ENCODE results near the gene ATF6.

The ATF6 gene

DNA sequence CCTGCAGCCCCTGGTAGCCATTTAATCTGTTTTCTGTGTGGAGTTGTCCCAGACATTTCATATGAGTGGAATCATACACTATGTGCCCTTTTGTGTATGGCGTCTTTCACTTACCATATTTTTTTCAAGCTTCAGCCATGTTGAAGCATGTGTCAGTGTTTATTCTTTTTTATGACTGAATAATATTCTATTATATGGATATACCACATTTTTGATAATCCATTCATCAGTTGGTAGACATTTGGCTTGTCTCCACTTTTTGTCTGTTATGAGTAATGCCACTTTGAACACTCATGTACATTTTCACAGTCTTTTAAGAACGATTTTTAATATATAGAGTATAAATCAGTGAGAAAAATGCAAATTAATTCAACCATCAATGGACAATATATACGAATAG is 44.7 kb downstream of the ATF6 start:
- ChIA-PET POLR2A (no interaction called here), CTCF (no interaction called here)
- no peak for DNase-seq (ENCODE audit: extremely low spot score)
- TF ChIP-seq TARDBP (IDR thresholded peaks at IDR 0.05) (no peak), FOXM1 (IDR thresholded peaks at IDR 0.05; ENCODE audit: borderline replicate concordance) (no peak), L3MBTL2 (conservative IDR thresholded peaks at IDR 0.05) (no peak), BHLHE40 (IDR thresholded peaks at IDR 0.05; ENCODE audit: borderline replicate concordance) (no peak), ZNF384 (IDR thresholded peaks at IDR 0.05) (no peak), HDGF (IDR thresholded peaks at IDR 0.05; ENCODE audit: borderline replicate concordance) (no peak), LEF1 (IDR thresholded peaks at IDR 0.05; ENCODE audit: borderline replicate concordance) (no peak), CTBP1 (IDR thresholded peaks at IDR 0.05; ENCODE audit: borderline replicate concordance) (no peak), NFRKB (IDR thresholded peaks at IDR 0.05) (no peak), SP1 (IDR thresholded peaks at IDR 0.05) (no peak), ARNT (IDR thresholded peaks at IDR 0.05) (no peak), SUZ12 (IDR thresholded peaks at IDR 0.05) (no peak), FOXK2 (IDR thresholded peaks at IDR 0.05) (no peak), ELF4 (IDR thresholded peaks at IDR 0.05) (no peak), FOXA1 (IDR thresholded peaks at IDR 0.05) (no peak)
- TF ChIP-seq, protein P1, sequence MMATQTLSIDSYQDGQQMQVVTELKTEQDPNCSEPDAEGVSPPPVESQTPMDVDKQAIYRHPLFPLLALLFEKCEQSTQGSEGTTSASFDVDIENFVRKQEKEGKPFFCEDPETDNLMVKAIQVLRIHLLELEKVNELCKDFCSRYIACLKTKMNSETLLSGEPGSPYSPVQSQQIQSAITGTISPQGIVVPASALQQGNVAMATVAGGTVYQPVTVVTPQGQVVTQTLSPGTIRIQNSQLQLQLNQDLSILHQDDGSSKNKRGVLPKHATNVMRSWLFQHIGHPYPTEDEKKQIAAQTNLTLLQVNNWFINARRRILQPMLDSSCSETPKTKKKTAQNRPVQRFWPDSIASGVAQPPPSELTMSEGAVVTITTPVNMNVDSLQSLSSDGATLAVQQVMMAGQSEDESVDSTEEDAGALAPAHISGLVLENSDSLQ (IDR thresholded peaks at IDR 0.05) = no peak

DNA sequence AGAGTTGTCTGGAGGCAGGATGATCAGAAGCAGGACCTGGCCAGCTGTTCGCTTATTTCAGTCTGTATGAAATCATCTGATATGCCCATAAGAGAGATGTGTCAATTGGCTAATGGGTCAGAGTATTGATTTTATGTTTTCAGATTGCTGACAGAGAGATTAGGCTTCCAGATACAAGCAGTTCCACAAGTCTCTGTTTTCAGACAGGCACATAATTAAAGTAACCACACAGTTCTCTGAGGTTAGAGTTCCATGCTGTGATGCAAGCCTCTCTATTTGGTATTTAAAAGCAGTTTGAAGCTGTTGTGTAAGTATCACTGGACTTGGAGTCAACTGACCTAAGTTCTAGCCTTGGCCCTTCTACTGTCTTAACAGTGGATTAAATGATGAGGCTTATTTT is 50.1 kb downstream of the ATF6 start:
- TF ChIP-seq ZNF384 (IDR thresholded peaks at IDR 0.05) (no peak), CTBP1 (IDR thresholded peaks at IDR 0.05; ENCODE audit: borderline replicate concordance) (no peak), L3MBTL2 (conservative IDR thresholded peaks at IDR 0.05) (no peak), SP1 (IDR thresholded peaks at IDR 0.05) (no peak), FOXM1 (IDR thresholded peaks at IDR 0.05; ENCODE audit: borderline replicate concordance) (no peak), ELF4 (IDR thresholded peaks at IDR 0.05) (no peak), FOXA1 (IDR thresholded peaks at IDR 0.05) (no peak), SUZ12 (IDR thresholded peaks at IDR 0.05) (no peak), HDGF (IDR thresholded peaks at IDR 0.05; ENCODE audit: borderline replicate concordance) (no peak), LEF1 (IDR thresholded peaks at IDR 0.05; ENCODE audit: borderline replicate concordance) (no peak), NFRKB (IDR thresholded peaks at IDR 0.05) (no peak), TARDBP (IDR thresholded peaks at IDR 0.05) (no peak), FOXK2 (IDR thresholded peaks at IDR 0.05) (no peak), ARNT (IDR thresholded peaks at IDR 0.05) (no peak), BHLHE40 (IDR thresholded peaks at IDR 0.05; ENCODE audit: borderline replicate concordance) (no peak)
- TF ChIP-seq, protein P1 (IDR thresholded peaks at IDR 0.05) = no peak
- no peak for DNase-seq (ENCODE audit: extremely low spot score)
- ChIA-PET CTCF (no interaction called here), POLR2A (no interaction called here)

DNA sequence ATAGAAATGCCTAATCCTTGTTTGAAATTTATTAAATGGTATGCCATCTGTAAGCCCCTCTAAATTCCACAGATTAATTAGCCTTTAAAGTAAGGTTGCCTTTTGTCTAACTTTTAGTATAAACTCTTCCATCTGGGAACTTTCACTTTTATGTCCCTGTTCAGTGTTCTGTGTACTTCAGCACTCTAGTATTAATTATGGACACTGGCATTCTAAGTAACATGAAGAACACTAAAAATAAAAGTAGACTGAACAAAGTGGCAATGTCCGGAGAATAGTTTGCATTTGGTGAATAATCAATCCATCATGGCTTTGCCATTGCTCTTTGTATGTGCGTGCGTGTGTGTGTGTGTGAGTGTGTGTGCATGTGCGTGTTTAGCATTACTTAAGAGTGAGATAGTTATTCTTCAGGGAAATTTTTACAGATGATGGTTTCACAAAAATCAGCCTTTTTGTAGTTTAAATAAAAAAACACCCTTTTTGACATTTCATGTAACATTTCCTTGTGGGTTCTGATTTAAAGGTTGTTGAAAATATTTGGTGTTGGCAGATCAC is 51.1 kb downstream of the ATF6 start:
- TF ChIP-seq SP1 (IDR thresholded peaks at IDR 0.05) (no peak), HDGF (IDR thresholded peaks at IDR 0.05; ENCODE audit: borderline replicate concordance) (no peak), FOXA1 (IDR thresholded peaks at IDR 0.05) (no peak), LEF1 (IDR thresholded peaks at IDR 0.05; ENCODE audit: borderline replicate concordance) (no peak), BHLHE40 (IDR thresholded peaks at IDR 0.05; ENCODE audit: borderline replicate concordance) (no peak), SUZ12 (IDR thresholded peaks at IDR 0.05) (no peak), FOXM1 (IDR thresholded peaks at IDR 0.05; ENCODE audit: borderline replicate concordance) (no peak), CTBP1 (IDR thresholded peaks at IDR 0.05; ENCODE audit: borderline replicate concordance) (no peak), FOXK2 (IDR thresholded peaks at IDR 0.05) (no peak), ELF4 (IDR thresholded peaks at IDR 0.05) (no peak), L3MBTL2 (conservative IDR thresholded peaks at IDR 0.05) (no peak), NFRKB (IDR thresholded peaks at IDR 0.05) (no peak), TARDBP (IDR thresholded peaks at IDR 0.05) (no peak), ARNT (IDR thresholded peaks at IDR 0.05) (no peak), ZNF384 (IDR thresholded peaks at IDR 0.05) (no peak)
- TF ChIP-seq, protein P1 (IDR thresholded peaks at IDR 0.05) = no peak
- POLR2A ChIA-PET = no interaction called here
- no peak for DNase-seq (ENCODE audit: extremely low spot score)
- CTCF ChIA-PET = no interaction called here

DNA sequence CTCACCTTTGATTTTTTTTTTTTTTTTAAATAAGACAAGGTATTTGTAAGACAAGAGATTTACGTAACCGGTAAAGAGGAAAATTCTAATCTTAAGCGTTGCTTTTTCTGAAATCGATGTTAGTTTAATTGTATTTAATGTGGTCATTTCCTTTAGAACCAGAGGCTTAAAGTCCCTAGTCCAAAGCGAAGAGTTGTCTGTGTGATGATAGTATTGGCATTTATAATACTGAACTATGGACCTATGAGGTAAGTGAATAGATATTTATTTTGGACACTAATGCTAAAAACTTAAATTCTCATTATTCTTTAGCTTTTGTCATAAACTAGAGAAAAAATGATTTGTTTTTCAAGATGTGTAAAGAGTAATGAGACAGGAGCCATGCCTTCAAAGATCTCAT is 54.8 kb downstream of the ATF6 start:
- CTCF ChIA-PET = no interaction called here
- TF ChIP-seq TARDBP (IDR thresholded peaks at IDR 0.05) (no peak), BHLHE40 (IDR thresholded peaks at IDR 0.05; ENCODE audit: borderline replicate concordance) (no peak), L3MBTL2 (conservative IDR thresholded peaks at IDR 0.05) (no peak), ELF4 (IDR thresholded peaks at IDR 0.05) (no peak), FOXA1 (IDR thresholded peaks at IDR 0.05) (no peak), HDGF (IDR thresholded peaks at IDR 0.05; ENCODE audit: borderline replicate concordance) (no peak), LEF1 (IDR thresholded peaks at IDR 0.05; ENCODE audit: borderline replicate concordance) (no peak), NFRKB (IDR thresholded peaks at IDR 0.05) (no peak), FOXM1 (IDR thresholded peaks at IDR 0.05; ENCODE audit: borderline replicate concordance) (no peak), ZNF384 (IDR thresholded peaks at IDR 0.05) (no peak), ARNT (IDR thresholded peaks at IDR 0.05) (no peak), SP1 (IDR thresholded peaks at IDR 0.05) (no peak), CTBP1 (IDR thresholded peaks at IDR 0.05; ENCODE audit: borderline replicate concordance) (no peak), SUZ12 (IDR thresholded peaks at IDR 0.05) (no peak), FOXK2 (IDR thresholded peaks at IDR 0.05) (no peak)
- TF ChIP-seq, protein P1 (IDR thresholded peaks at IDR 0.05) = no peak
- POLR2A ChIA-PET = no interaction called here
- DNase-seq (ENCODE audit: extremely low spot score) = no peak

DNA sequence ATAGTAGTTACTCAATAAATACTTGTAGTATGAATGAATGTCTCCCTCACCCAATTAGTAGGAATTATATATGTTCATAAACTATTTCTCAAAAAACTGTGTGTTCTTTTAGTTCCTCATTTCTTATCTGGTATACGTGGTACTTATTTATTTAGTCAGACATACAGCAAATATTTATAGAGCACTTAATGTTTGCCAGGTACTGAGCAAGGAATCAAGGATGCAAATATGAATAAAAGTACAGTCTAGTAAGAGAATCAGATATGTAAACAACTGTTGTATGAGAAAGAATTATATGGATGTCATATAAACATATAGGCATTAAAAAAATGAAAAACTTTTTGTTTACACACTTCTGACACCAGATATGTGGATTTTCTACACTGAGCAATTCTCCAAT is 58.5 kb downstream of the ATF6 start:
- ChIA-PET POLR2A (no interaction called here), CTCF (no interaction called here)
- no peak for DNase-seq (ENCODE audit: extremely low spot score)
- no peak for TF ChIP-seq ELF4 (IDR thresholded peaks at IDR 0.05)
- TF ChIP-seq FOXM1 (IDR thresholded peaks at IDR 0.05; ENCODE audit: borderline replicate concordance) = no peak
- TF ChIP-seq FOXK2 (IDR thresholded peaks at IDR 0.05) = no peak
- TF ChIP-seq BHLHE40 (IDR thresholded peaks at IDR 0.05; ENCODE audit: borderline replicate concordance) = no peak
- TF ChIP-seq CTBP1 (IDR thresholded peaks at IDR 0.05; ENCODE audit: borderline replicate concordance) = no peak
- TF ChIP-seq TARDBP (IDR thresholded peaks at IDR 0.05) = no peak
- no peak for TF ChIP-seq NFRKB (IDR thresholded peaks at IDR 0.05)
- no peak for TF ChIP-seq SUZ12 (IDR thresholded peaks at IDR 0.05)
- TF ChIP-seq ARNT (IDR thresholded peaks at IDR 0.05) = no peak
- TF ChIP-seq LEF1 (IDR thresholded peaks at IDR 0.05; ENCODE audit: borderline replicate concordance) = no peak
- TF ChIP-seq ZNF384 (IDR thresholded peaks at IDR 0.05) = no peak
- TF ChIP-seq SP1 (IDR thresholded peaks at IDR 0.05) = no peak
- no peak for TF ChIP-seq L3MBTL2 (conservative IDR thresholded peaks at IDR 0.05)
- no peak for TF ChIP-seq FOXA1 (IDR thresholded peaks at IDR 0.05)
- TF ChIP-seq, protein P1 (IDR thresholded peaks at IDR 0.05) = no peak
- TF ChIP-seq HDGF (IDR thresholded peaks at IDR 0.05; ENCODE audit: borderline replicate concordance) = no peak

Measured in HEK293T (cell line).